Heart left ventricle (tissue), 16 donors: ENCODE data around the gene KRT80. TPM values are rescaled to one million over a fixed set of nuclear protein-coding genes. Genes with fewer than 3 reads are reported as not detected.
A peak's percentile ranks its signal among the peaks of the same experiment; 100 is the strongest.

Experiments used
- ATAC-seq, 4 donors: fragments of 200-7000 bp; cut with Tn5 transposase; one replicate each; pipeline ENCODE4 v1.9.1; 2020 to 2022; ENCODE audit warnings: moderate library complexity in 4 of 4, mild to moderate bottlenecking in 3 of 4, moderate number of reproducible peaks in 1 of 4
- DNase-seq, 5 donors: peaks; one replicate each; pipeline ENCODE4 v3.0.0-alpha.2; 2020
- H3K27ac ChIP-seq, 12 donors: fragments of 200-600 bp; sonication (generic) in 4 of 12; one replicate each; pipeline versions ENCODE4 v1.5.0 to v1.8.0; 2016 to 2022; ENCODE audit warnings: mild to moderate bottlenecking in 2 of 12
- H3K27me3 ChIP-seq, 9 donors: fragments of 200-600 bp; sonication (generic) in 2 of 9; one replicate each; pipeline versions ENCODE4 v1.5.1 to v1.8.0; 2016 to 2022; ENCODE audit warnings: mild to moderate bottlenecking in 3 of 9
- H3K36me3 ChIP-seq, 9 donors: fragments of 200-600 bp; sonication (generic) in 2 of 9; one replicate each; pipeline versions ENCODE4 v1.5.0 to v1.8.0; 2018 to 2022; ENCODE audit warnings: mild to moderate bottlenecking in 2 of 9
- H3K4me1 ChIP-seq, 12 donors: fragments of 200-600 bp; sonication (generic) in 4 of 12; one replicate each; pipeline versions ENCODE4 v1.5.0 to v1.8.0; 2016 to 2022; ENCODE audit warnings: mild to moderate bottlenecking in 3 of 12
- H3K4me3 ChIP-seq, 12 donors: fragments of 200-600 bp; sonication (generic) in 4 of 12; one replicate each; pipeline versions ENCODE4 v1.5.0 to v1.8.0; 2017 to 2022; ENCODE audit warnings: mild to moderate bottlenecking in 9 of 12, moderate library complexity in 4 of 12
- H3K9me3 ChIP-seq, 12 donors: fragments of 200-600 bp; sonication (generic) in 4 of 12; one replicate each; pipeline versions ENCODE4 v1.5.0 to v1.8.0; 2016 to 2022; ENCODE audit warnings: mild to moderate bottlenecking in 1 of 12
- POLR2A ChIP-seq, 2 donors: fragments of 450-650 bp; IDR thresholded peaks; one replicate each; pipeline ENCODE4 v1.6.1; 2017; ENCODE audit warnings: antibody characterized with exemption in 2 of 2, mild to moderate bottlenecking in 2 of 2, moderate library complexity in 2 of 2
- WGBS, 4 donors: extraction: QIAGEN DNeasy Blood & Tissue Kit in 2 of 4; methylation state at CpG; one replicate each; pipeline versions ENCODE4 v1.1.5 to v1.1.7; 2013 to 2018; 5-methylcytosine and 5-hydroxymethylcytosine counted together
- intact Hi-C, 10 donors: fragments of 100-400 bp; cut with DNase I; formaldehyde crosslinking; loops; one replicate each; pipeline versions ENCODE4 v1.11.1 to v1.14.2; 2022
- polyA plus RNA-seq, 2 donors: library from polyadenylated mRNA; stranded (reverse); fragments of 200-250 nt; gene quantifications; one replicate each; pipeline ENCODE4 v1.2.3, GENCODE V29; 2013
- total RNA-seq, 9 donors: library from RNA; depleted of rRNA in 2 of 9; stranded (reverse); fragments of >200 nt in 2 of 9; fragmentation: NEBNext Ultra II Directional in 3 of 9; extraction: Animal tissue kit (Norgen Biotek cat#: 25700) in 3 of 9; gene quantifications; one replicate each; pipeline versions ENCODE4 v1.1.0 to v1.2.4, GENCODE V29; 2016 to 2023
- TF ChIP-seq, protein P1 (sequence below), 12 donors: fragments of 200-600 bp; sonication (generic) in 4 of 12; IDR thresholded peaks; one replicate each; pipeline versions ENCODE4 v1.5.0 to v1.8.0; 2018 to 2022; ENCODE audit warnings: antibody characterized with exemption in 12 of 12, mild to moderate bottlenecking in 5 of 12
- donor health status: ischemic (EF 13 %, LVEDD 7.1; RV severe dilation, severe dysfunction).
- donor health status: healthy with polysubstance abuse.
- donor health status: DM: no; HTN: yes; CAD: no.
- donor health status: DM: no; HTN: no; CAD: no.
- donor health status: ischemic (EF 25% LVEDD 6.9; RV normal size, moderate dysfunction).
- donor health status: ischemic (EF 25% LVEDD 5.7; RV mildly dilated, moderate dysfunction).
- donor health status: healthy.
- donor health status: DM: yes; HTN: yes; CAD: no.
- donor health status: ischemic (EF 35%, LVEDD 5.7; RV mildly dilated, moderate dysfunction).
- donor health status: nonischemic (EF 11% LVEDD 7.7; RV severe dilation, severe dysfunction).
- donor health status: DM: yes; HTN: yes; CAD: no.
- donor health status: PGD.
- donor health status: ischemic (EF 29% LVEDD 5.4; RV normal size, mild dysfunction).
- donor health status: nonischemic (EF 23%, LVEDD 6.1; RV moderate dilation, normal function).

Gene KRT80
- total and polyA plus RNA-seq, 11 donors: 0.08 to 1.2 (median 0.24) TPM; not detected in 2

GRCh38 chr12:52205612-52206303, 13.9 kb upstream of the KRT80 start:
- peak in 1 of 5 donors; percentile 7 for DNase-seq
- Histone ChIP-seq H3K27ac (no peak overlapping the region), H3K4me3 (no peak overlapping the region), H3K9me3 (no peaks in the 10 kb centered on the region), H3K27me3 (peaks cover 0 to 6% (median 0%) of the 10 kb centered on the region in 9 donors), H3K36me3 (no peaks in the 10 kb centered on the region), H3K4me1 (peaks cover 6 to 49% (median 16%) of the 10 kb centered on the region in 12 donors)
- intact Hi-C loops: no loop called here
- TF ChIP-seq, protein P1, sequence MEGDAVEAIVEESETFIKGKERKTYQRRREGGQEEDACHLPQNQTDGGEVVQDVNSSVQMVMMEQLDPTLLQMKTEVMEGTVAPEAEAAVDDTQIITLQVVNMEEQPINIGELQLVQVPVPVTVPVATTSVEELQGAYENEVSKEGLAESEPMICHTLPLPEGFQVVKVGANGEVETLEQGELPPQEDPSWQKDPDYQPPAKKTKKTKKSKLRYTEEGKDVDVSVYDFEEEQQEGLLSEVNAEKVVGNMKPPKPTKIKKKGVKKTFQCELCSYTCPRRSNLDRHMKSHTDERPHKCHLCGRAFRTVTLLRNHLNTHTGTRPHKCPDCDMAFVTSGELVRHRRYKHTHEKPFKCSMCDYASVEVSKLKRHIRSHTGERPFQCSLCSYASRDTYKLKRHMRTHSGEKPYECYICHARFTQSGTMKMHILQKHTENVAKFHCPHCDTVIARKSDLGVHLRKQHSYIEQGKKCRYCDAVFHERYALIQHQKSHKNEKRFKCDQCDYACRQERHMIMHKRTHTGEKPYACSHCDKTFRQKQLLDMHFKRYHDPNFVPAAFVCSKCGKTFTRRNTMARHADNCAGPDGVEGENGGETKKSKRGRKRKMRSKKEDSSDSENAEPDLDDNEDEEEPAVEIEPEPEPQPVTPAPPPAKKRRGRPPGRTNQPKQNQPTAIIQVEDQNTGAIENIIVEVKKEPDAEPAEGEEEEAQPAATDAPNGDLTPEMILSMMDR (IDR thresholded peaks at IDR 0.05): no peak
- 90 to 95% (median 94%) methylated on average over 4 of the region's 4 CpGs for WGBS, 4 donors
- ATAC-seq: no peak

DNA sequence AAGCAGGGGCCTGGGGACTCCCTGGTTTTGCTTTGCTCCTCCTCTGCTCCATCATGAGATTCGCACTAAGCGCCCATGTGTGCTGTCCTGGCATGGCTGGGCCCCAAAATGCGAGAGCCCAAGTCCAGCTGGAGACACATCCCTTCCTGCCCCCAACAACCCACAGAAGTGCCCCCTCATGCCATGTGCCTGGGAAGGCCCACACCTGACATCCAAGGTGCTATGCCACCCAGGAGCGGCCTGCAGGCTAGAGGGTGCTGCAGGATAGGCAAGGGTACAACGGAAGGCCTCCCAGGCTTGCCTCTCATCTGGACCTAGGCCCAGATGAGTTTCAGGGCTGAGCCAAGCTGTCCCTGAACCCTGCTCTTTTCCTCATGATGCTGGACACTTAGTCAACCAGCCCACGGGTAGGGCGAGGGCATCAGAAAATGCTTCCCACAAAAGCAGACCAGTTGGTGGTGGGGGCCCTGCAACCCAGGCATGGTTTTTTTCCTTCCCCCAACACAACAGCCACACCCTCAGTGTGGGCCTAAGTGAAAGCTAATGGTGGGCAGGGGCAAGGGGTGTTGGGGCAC, 13.2 kb upstream of the KRT80 start:
- Histone ChIP-seq H3K9me3 (no peaks in the 10 kb centered on the region), H3K36me3 (no peaks in the 10 kb centered on the region), H3K4me1 (peaks cover 6 to 52% (median 17%) of the 10 kb centered on the region in 12 donors), H3K27me3 (peaks cover 0 to 6% (median 0%) of the 10 kb centered on the region in 9 donors), H3K4me3 (no peak overlapping the region), H3K27ac (no peak overlapping the region)
- intact Hi-C loops: no loop called here
- DNase-seq (peak in 2 of 5 donors; percentile 5 to 26), ATAC-seq (no peak)
- TF ChIP-seq POLR2A (IDR thresholded peaks at IDR 0.05): no peak
- TF ChIP-seq, protein P1 (IDR thresholded peaks at IDR 0.05): no peak
- 88 to 97% (median 89%) methylated on average over 5 to 7 of the region's 7 CpGs for WGBS, 4 donors

- TF ChIP-seq, protein P1 (IDR thresholded peaks at IDR 0.05): no peak
- TF ChIP-seq POLR2A (IDR thresholded peaks at IDR 0.05): no peak
- no peak for ATAC-seq
- DNase-seq: peak in 1 of 5 donors; percentile 14
- Histone ChIP-seq H3K27me3 (peaks cover 0 to 6% (median 0%) of the 10 kb centered on the region in 9 donors), H3K9me3 (no peaks in the 10 kb centered on the region), H3K36me3 (no peaks in the 10 kb centered on the region), H3K4me1 (peaks cover 6 to 58% (median 22%) of the 10 kb centered on the region in 12 donors), H3K27ac (no peak overlapping the region), H3K4me3 (no peak overlapping the region)
- intact Hi-C loops: no loop called here
- WGBS, 4 donors: 91 to 96% (median 94%) methylated on average over 18 of the region's 18 CpGs
Observed at GRCh38 chr12:52204095-52204930, 12.5 kb upstream of the KRT80 start.
